CD14-positive monocyte (primary cell): Measurements from ENCODE around the gene ZAR1L. TPM values are rescaled to one million over a fixed set of nuclear protein-coding genes. Genes with fewer than 3 reads are reported as not detected.
"Not testable (repeated sequence)": the region's sequence is repeated elsewhere in the genome, so short reads cannot be mapped to it uniquely, and the experiment has no call there.

Source experiments
- DNase-seq, 3 donors: peaks; one replicate each; pipeline ENCODE4 v3.0.0-alpha.2; 2011 to 2022
- H2AFZ ChIP-seq: 2 replicates; pipeline ENCODE4 v1.6.0; 2012; ENCODE audit warnings: mild to moderate bottlenecking, low read depth, low read length, inconsistent platforms; ENCODE audit not compliant: insufficient read depth, poor library complexity, severe bottlenecking
- H3K27ac ChIP-seq, 2 donors: 1 replicate in 1 of 2; 2 replicates in 1 of 2; pipeline ENCODE4 v1.5.1; 2012 to 2013; ENCODE audit warnings: low read length in 2 of 2, control low read depth in 1 of 2, inconsistent platforms in 1 of 2, low read depth in 1 of 2, mild to moderate bottlenecking in 1 of 2
- H3K27me3 ChIP-seq, 2 donors: one replicate each; pipeline versions ENCODE4 v1.6.0 to v1.6.1; 2011 to 2013; ENCODE audit warnings: low read length in 2 of 2; ENCODE audit not compliant: control insufficient read depth in 2 of 2, insufficient read depth in 2 of 2
- H3K36me3 ChIP-seq, 2 donors: replicated peaks in 1 of 2; 1 replicate in 1 of 2; 2 replicates in 1 of 2; pipeline versions ENCODE4 v1.5.1 to v1.6.1; 2012 to 2013; ENCODE audit warnings: low read length in 2 of 2, control low read depth in 1 of 2, inconsistent platforms in 1 of 2, mild to moderate bottlenecking in 1 of 2; ENCODE audit not compliant: insufficient read depth in 2 of 2, control insufficient read depth in 1 of 2
- H3K4me1 ChIP-seq, 2 donors: 1 replicate in 1 of 2; 2 replicates in 1 of 2; pipeline versions ENCODE4 v1.5.1 to v1.6.1; 2012 to 2013; ENCODE audit warnings: low read length in 2 of 2, control low read depth in 1 of 2, inconsistent platforms in 1 of 2, mild to moderate bottlenecking in 1 of 2, moderate library complexity in 1 of 2; ENCODE audit not compliant: insufficient read depth in 2 of 2, control insufficient read depth in 1 of 2
- H3K4me2 ChIP-seq: replicated peaks from 2 replicates; pipeline ENCODE3; 2012; ENCODE audit warnings: low read length, moderate library complexity, mild to moderate bottlenecking; ENCODE audit not compliant: poor library complexity, severe bottlenecking; ENCODE audit errors: extremely low read depth
- H3K4me3 ChIP-seq, 3 experiments: fragments of 200-600 bp in 1 of 3; sonication (generic) in 1 of 3; replicated peaks in 1 of 3; 1 replicate in 2 of 3; 2 replicates in 1 of 3; pipeline ENCODE4 v1.5.1; 2011 to 2013; ENCODE audit warnings: low read length in 3 of 3, mild to moderate bottlenecking in 3 of 3, control low read depth in 2 of 3, low read depth in 2 of 3, inconsistent platforms in 1 of 3, moderate library complexity in 1 of 3
- H3K79me2 ChIP-seq: 2 replicates; pipeline ENCODE4 v1.6.0; 2012; ENCODE audit warnings: mild to moderate bottlenecking, control low read depth, inconsistent platforms, low read length, moderate library complexity; ENCODE audit not compliant: insufficient read depth
- H3K9ac ChIP-seq: 2 replicates; pipeline ENCODE4 v1.6.0; 2017; ENCODE audit warnings: low read length, mild to moderate bottlenecking; ENCODE audit not compliant: insufficient read depth, poor library complexity, severe bottlenecking
- H3K9me3 ChIP-seq, 2 donors: replicated peaks in 1 of 2; 1 replicate in 1 of 2; 2 replicates in 1 of 2; pipeline versions ENCODE4 v1.5.1 to v1.6.1; 2012 to 2013; ENCODE audit warnings: low read length in 2 of 2, control low read depth in 1 of 2; ENCODE audit not compliant: control insufficient read depth in 1 of 2, insufficient read depth in 1 of 2
- H4K20me1 ChIP-seq: 2 replicates; pipeline ENCODE4 v1.6.0; 2012; ENCODE audit warnings: mild to moderate bottlenecking, low read length, control low read depth, moderate library complexity; ENCODE audit not compliant: insufficient read depth
- H3K27ac Mint-ChIP-seq, 7 donors: one replicate each; pipeline ENCODE4 v1.8.0; 2020; ENCODE audit warnings: mild to moderate bottlenecking in 7 of 7, mixed read lengths in 7 of 7, moderate library complexity in 6 of 7, inconsistent platforms in 2 of 7
- H3K27me3 Mint-ChIP-seq, 3 donors: one replicate each; pipeline ENCODE4 v1.8.0; 2021 to 2022; ENCODE audit warnings: low read depth in 3 of 3, mild to moderate bottlenecking in 3 of 3, mixed read lengths in 3 of 3, moderate library complexity in 3 of 3, inconsistent platforms in 1 of 3
- H3K36me3 Mint-ChIP-seq, 2 donors: one replicate each; pipeline ENCODE4 v1.8.0; 2020; ENCODE audit warnings: mixed read lengths in 2 of 2, inconsistent platforms in 1 of 2, mild to moderate bottlenecking in 1 of 2
- H3K4me1 Mint-ChIP-seq: one replicate; pipeline ENCODE4 v1.8.0; 2020; ENCODE audit warnings: mild to moderate bottlenecking, mixed read lengths
- H3K4me3 Mint-ChIP-seq, 2 donors: one replicate each; pipeline ENCODE4 v1.8.0; 2020; ENCODE audit warnings: mild to moderate bottlenecking in 2 of 2, mixed read lengths in 2 of 2, moderate library complexity in 1 of 2
- H3K9me3 Mint-ChIP-seq, 7 donors: one replicate each; pipeline ENCODE4 v1.8.0; 2020 to 2022; ENCODE audit warnings: mixed read lengths in 7 of 7, mild to moderate bottlenecking in 6 of 7, moderate library complexity in 6 of 7, inconsistent platforms in 2 of 7
- WGBS: methylation state at CpG from one replicate; pipeline ENCODE4 v1.1.5; 2013; ENCODE audit warnings: missing lambda C conversion rate; ENCODE audit not compliant: insufficient coverage; 5-methylcytosine and 5-hydroxymethylcytosine counted together
- intact Hi-C, 2 donors: fragments of 100-400 bp; cut with micrococcal nuclease; formaldehyde crosslinking; loops; one replicate each; pipeline versions ENCODE4 v1.15.0 to v1.15.1; 2023
- polyA plus RNA-seq, 3 donors: library from polyadenylated mRNA; depleted of rRNA in 1 of 3; unstranded in 2 of 3; stranded (reverse) in 1 of 3; fragments of 300-500 nt in 2 of 3; fragments of >200 nt in 1 of 3; fragmentation: Illumina TruSeq in 2 of 3; gene quantifications; 1 replicate in 2 of 3; 2 replicates in 1 of 3; pipeline ENCODE4 v1.2.3, GENCODE V29; 2012 to 2021
- TF ChIP-seq, protein P1 (sequence below): fragments of 200-600 bp; IDR thresholded peaks from one replicate; pipeline ENCODE4 v1.8.0; 2022; ENCODE audit warnings: antibody characterized with exemption, mild to moderate bottlenecking

Gene ZAR1L
- polyA plus RNA-seq, 3 donors = not detected

DNA sequence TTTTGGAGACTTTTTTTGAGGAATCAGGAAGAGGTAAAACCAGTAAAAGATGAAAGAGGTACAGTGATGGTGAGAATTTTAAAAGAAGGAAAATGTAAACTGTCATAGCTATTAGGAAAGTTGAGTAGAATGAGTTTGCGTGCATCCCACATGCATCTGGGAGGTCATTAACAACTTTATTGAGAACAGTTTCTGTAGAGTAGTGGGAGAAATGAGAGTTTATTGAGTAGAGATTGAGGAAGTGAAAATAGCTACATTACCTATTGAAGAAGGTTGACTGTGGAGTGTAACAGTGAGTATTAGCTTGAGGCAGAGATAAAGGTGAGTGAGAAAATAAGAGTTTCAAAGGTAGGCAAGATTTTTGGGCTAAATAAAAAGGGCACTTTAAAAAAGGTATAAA, 38.9 kb upstream of the ZAR1L start:
- TF ChIP-seq, protein P1, sequence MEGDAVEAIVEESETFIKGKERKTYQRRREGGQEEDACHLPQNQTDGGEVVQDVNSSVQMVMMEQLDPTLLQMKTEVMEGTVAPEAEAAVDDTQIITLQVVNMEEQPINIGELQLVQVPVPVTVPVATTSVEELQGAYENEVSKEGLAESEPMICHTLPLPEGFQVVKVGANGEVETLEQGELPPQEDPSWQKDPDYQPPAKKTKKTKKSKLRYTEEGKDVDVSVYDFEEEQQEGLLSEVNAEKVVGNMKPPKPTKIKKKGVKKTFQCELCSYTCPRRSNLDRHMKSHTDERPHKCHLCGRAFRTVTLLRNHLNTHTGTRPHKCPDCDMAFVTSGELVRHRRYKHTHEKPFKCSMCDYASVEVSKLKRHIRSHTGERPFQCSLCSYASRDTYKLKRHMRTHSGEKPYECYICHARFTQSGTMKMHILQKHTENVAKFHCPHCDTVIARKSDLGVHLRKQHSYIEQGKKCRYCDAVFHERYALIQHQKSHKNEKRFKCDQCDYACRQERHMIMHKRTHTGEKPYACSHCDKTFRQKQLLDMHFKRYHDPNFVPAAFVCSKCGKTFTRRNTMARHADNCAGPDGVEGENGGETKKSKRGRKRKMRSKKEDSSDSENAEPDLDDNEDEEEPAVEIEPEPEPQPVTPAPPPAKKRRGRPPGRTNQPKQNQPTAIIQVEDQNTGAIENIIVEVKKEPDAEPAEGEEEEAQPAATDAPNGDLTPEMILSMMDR = no peak
- no peaks in the 10 kb centered on the region for H3K27me3 Mint-ChIP-seq
- Histone ChIP-seq H3K4me2 (no peak overlapping the region), H3K9ac (no peak overlapping the region), H3K79me2 (no peaks in the 10 kb centered on the region), H3K4me1 (no peaks in the 10 kb centered on the region), H3K36me3 (peaks cover 18 to 60% of the 10 kb centered on the region in 2 donors), H3K9me3 (peaks cover 0 to 5% of the 10 kb centered on the region in 2 donors), H3K27me3 (no peaks in the 10 kb centered on the region), H2AFZ (no peak overlapping the region), H3K27ac (no peak overlapping the region), H4K20me1 (no peaks in the 10 kb centered on the region), H3K4me3 (no peak overlapping the region)
- WGBS = 100% methylated on average over 1 of the region's 1 CpG
- no peak overlapping the region for H3K27ac Mint-ChIP-seq
- intact Hi-C loops = no loop called here
- H3K9me3 Mint-ChIP-seq = peaks cover 0 to 4% (median 0%) of the 10 kb centered on the region in 7 donors
- DNase-seq = no peak
- peaks cover 21 to 52% of the 10 kb centered on the region in 2 donors for H3K36me3 Mint-ChIP-seq
- H3K4me3 Mint-ChIP-seq = no peak overlapping the region
- H3K4me1 Mint-ChIP-seq = no peaks in the 10 kb centered on the region

DNA sequence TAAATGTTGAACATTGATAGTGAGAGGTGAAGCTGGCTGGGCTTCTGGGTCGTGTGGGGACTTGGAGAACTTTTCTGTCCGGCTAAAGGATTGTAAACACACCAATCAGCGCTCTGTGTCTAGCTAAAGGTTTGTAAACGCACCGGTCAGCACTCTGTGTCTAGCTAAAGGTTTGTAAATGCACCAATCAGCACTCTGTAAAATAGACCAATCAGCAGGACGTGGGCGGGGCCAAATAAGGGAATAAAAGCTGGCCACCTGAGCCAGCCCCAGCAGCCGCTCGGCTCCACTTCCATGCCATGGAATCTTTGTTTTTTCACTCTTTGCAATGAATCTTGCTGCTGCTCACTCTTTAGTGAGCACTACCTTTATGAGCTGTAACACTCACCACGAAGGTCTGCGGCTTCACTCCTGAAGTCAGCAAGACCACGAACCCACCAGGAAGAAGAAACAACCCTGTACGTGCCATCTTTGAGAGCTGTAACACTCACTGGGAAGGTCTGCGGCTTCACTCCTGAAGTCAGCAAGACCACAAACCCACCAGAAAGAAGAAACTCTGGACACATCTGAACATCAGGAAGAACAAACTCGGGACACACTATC, 35.8 kb upstream of the ZAR1L start:
- H3K9me3 ChIP-seq, H3K27me3 Mint-ChIP-seq, H3K27ac ChIP-seq, H3K9me3 Mint-ChIP-seq, H3K4me1 Mint-ChIP-seq, intact Hi-C loops, H3K4me3 ChIP-seq, H3K4me1 ChIP-seq, H3K9ac ChIP-seq, DNase-seq, H3K4me2 ChIP-seq, H4K20me1 ChIP-seq, H3K27me3 ChIP-seq, H3K4me3 Mint-ChIP-seq, H3K79me2 ChIP-seq, H2AFZ ChIP-seq: not testable (repeated sequence)
- Mint-ChIP-seq H3K36me3 (peaks cover 31 to 47% of the 10 kb centered on the region in 2 donors), H3K27ac (peak overlapping the region in 3 of 7 donors; percentile 0 to 49 (median 26))
- H3K36me3 ChIP-seq = peaks cover 11 to 66% of the 10 kb centered on the region in 2 donors
- WGBS = 80% methylated on average over 13 of the region's 15 CpGs
